K562 (cell line): ENCODE measurements around the gene PAM. TPM values are rescaled to one million over a fixed set of nuclear protein-coding genes. Genes with fewer than 3 reads are reported as not detected.

Source experiments
- ATAC-seq: fragments of 200-7000 bp; cut with Tn5 transposase; 3 replicates; pipeline ENCODE4 v1.9.1; 2020; ENCODE audit warnings: moderate library complexity
- BruUV-seq: library from RNA; stranded (reverse); fragments of 400-500 nt; replicated peaks from 2 replicates; lab custom pipeline; 2021; lab: Mats Ljungman, UMichigan
- CTCF ChIA-PET: fragments of 300-600 bp; formaldehyde crosslinking; extraction: SDS; loops from one replicate; lab custom pipeline; 2021; ENCODE audit warnings: low intra/inter-chr PET ratio; lab: Yijun Ruan, JAX
- POLR2A ChIA-PET: fragments of 300-600, 350-650 bp; sonication (Branson Sonifier 250); formaldehyde crosslinking; extraction: SDS; loops from one replicate; lab custom pipeline; 2021; ENCODE audit warnings: antibody characterized with exemption, inconsistent platforms; lab: Yijun Ruan, JAX
- DNase-seq, 4 experiments: peaks; one replicate each; pipeline versions ENCODE4 v3.0.0 to v3.0.0-alpha.2; 2011 to 2018; ENCODE audit warnings: low spot score in 3 of 4, mixed read lengths in 3 of 4; ENCODE audit errors: extremely low read depth in 1 of 4
- FAIRE-seq: peaks from 2 replicates; lab custom pipeline; 2011; peaks lifted over from hg19 to GRCh38; lab: Jason Lieb, UNC
- H2AFZ ChIP-seq: 2 replicates; pipeline ENCODE4 v1.6.0; 2011; ENCODE audit warnings: low read depth, low read length, control low read depth, inconsistent platforms
- H3K27ac ChIP-seq: fragments of 200-600 bp; 3 replicates; pipeline ENCODE4 v1.8.0; 2011; ENCODE audit warnings: low read depth, mild to moderate bottlenecking, control low read depth, inconsistent platforms, low read length, moderate library complexity, mixed read lengths; ENCODE audit errors: extremely low read depth
- H3K27me3 ChIP-seq, 2 experiments: fragments of 300-600 bp in 1 of 2; 2 replicates in 1 of 2; 3 replicates in 1 of 2; pipeline versions ENCODE4 v1.6.0 to v1.8.0; 2011; ENCODE audit warnings: inconsistent platforms in 2 of 2, low read length in 2 of 2, mild to moderate bottlenecking in 1 of 2, mixed read lengths in 1 of 2, moderate library complexity in 1 of 2; ENCODE audit not compliant: control insufficient read depth in 2 of 2, insufficient read depth in 2 of 2
- H3K36me3 ChIP-seq: fragments of 300-600 bp; 3 replicates; pipeline ENCODE4 v1.8.0; 2011; ENCODE audit warnings: mild to moderate bottlenecking, low read length, inconsistent platforms; ENCODE audit not compliant: control insufficient read depth, insufficient read depth
- H3K4me1 ChIP-seq, 2 experiments: fragments of 200-600 bp in 1 of 2; replicated peaks in 1 of 2; 2 replicates in 1 of 2; 3 replicates in 1 of 2; pipeline versions ENCODE4 v1.5.1 to v1.8.0; 2011; ENCODE audit warnings: inconsistent platforms in 2 of 2, low read length in 2 of 2, mild to moderate bottlenecking in 1 of 2, mixed read lengths in 1 of 2, moderate library complexity in 1 of 2; ENCODE audit not compliant: control insufficient read depth in 2 of 2, insufficient read depth in 2 of 2
- H3K4me2 ChIP-seq: 2 replicates; pipeline ENCODE4 v1.6.1; 2011; ENCODE audit warnings: low read length, control low read depth, inconsistent platforms, mixed read lengths; ENCODE audit not compliant: insufficient read depth
- H3K4me3 ChIP-seq: fragments of 200-600 bp; sonication (generic), shearing (Covaris generic); 2 replicates; pipeline ENCODE4 v1.5.1; 2016; ENCODE audit warnings: control low read depth, inconsistent platforms
- H3K79me2 ChIP-seq: fragments of 200-600 bp; 3 replicates; pipeline ENCODE4 v1.8.0; 2011; ENCODE audit warnings: low read length, inconsistent platforms; ENCODE audit not compliant: control insufficient read depth, insufficient read depth
- H3K9ac ChIP-seq, 2 experiments: 2 replicates each; pipeline versions ENCODE4 v1.6.0 to v1.6.1; 2011; ENCODE audit warnings: low read depth in 2 of 2, low read length in 2 of 2, control low read depth in 1 of 2, inconsistent platforms in 1 of 2, mild to moderate bottlenecking in 1 of 2, mixed read lengths in 1 of 2; ENCODE audit not compliant: insufficient read depth in 1 of 2
- H3K9me1 ChIP-seq: one replicate; pipeline ENCODE4 v1.6.0; 2011; ENCODE audit warnings: inconsistent platforms, mild to moderate bottlenecking, low read length, moderate library complexity; ENCODE audit not compliant: control insufficient read depth, insufficient read depth
- H3K9me3 ChIP-seq: replicated peaks from 2 replicates; pipeline ENCODE4 v1.5.1; 2011; ENCODE audit warnings: low read depth, low read length, inconsistent platforms; ENCODE audit not compliant: control insufficient read depth, insufficient read depth
- H4K20me1 ChIP-seq: replicated peaks from 2 replicates; pipeline ENCODE4 v1.6.1; 2011; ENCODE audit warnings: low read length, inconsistent platforms, mixed read lengths; ENCODE audit not compliant: control insufficient read depth, insufficient read depth
- ARID4B ChIP-seq: sonication (generic); formaldehyde crosslinking; IDR thresholded peaks from 2 replicates; pipeline ENCODE4 v1.8.0; 2022; ENCODE audit warnings: mild to moderate bottlenecking, missing genetic modification reagents
- CBX2 ChIP-seq: fragments of 200-600 bp; sonication (generic); IDR thresholded peaks from one replicate; pipeline ENCODE4 v1.6.1; 2012; ENCODE audit warnings: mild to moderate bottlenecking, low read length, inconsistent platforms; ENCODE audit not compliant: insufficient read depth, poor library complexity, severe bottlenecking
- MEF2D ChIP-seq: conservative IDR thresholded peaks from 2 replicates; pipeline ENCODE4 v1.6.1; 2016; ENCODE audit warnings: low read depth, missing genetic modification characterization, missing compliant biosample characterization
- MTF1 ChIP-seq: fragments of 250-450 bp; sonication (Bioruptor Pico); IDR thresholded peaks from 2 replicates; pipeline ENCODE4 v1.9.0; 2021; ENCODE audit warnings: moderate library complexity, mild to moderate bottlenecking, inconsistent platforms, borderline replicate concordance
- MYC ChIP-seq, 2 experiments: fragments of 250-450 bp in 1 of 2; sonication (Bioruptor Pico) in 1 of 2; IDR thresholded peaks; 2 replicates each; pipeline versions ENCODE4 v1.5.1 to v1.6.1; 2012 to 2021; ENCODE audit warnings: low read depth in 2 of 2, borderline replicate concordance in 1 of 2, improper control_type of control experiment in 1 of 2, low read length in 1 of 2, mild to moderate bottlenecking in 1 of 2, moderate library complexity in 1 of 2
- NR2C2 ChIP-seq, 2 experiments: fragments of 200-800 bp in 1 of 2; sonication (Bioruptor generic) in 1 of 2; sonication (generic) in 1 of 2; formaldehyde crosslinking in 1 of 2; IDR thresholded peaks; 2 replicates each; pipeline versions ENCODE4 v1.6.1 to v1.8.0; 2016 to 2022; ENCODE audit warnings: mild to moderate bottlenecking in 1 of 2, missing compliant biosample characterization in 1 of 2, missing genetic modification characterization in 1 of 2, missing genetic modification reagents in 1 of 2
- SRSF7 ChIP-seq: fragments of 200-400 bp; formaldehyde crosslinking; optimal IDR thresholded peaks from 2 replicates; pipeline ENCODE3; 2017; ENCODE audit warnings: mild to moderate bottlenecking, low read depth, low read length
- THRB ChIP-seq: fragments of 450-650 bp; formaldehyde crosslinking; conservative IDR thresholded peaks from 2 replicates; pipeline ENCODE4 v1.4.0; 2022; ENCODE audit warnings: mild to moderate bottlenecking, missing genetic modification characterization
- ZNF75A ChIP-seq: fragments of 450-650 bp; formaldehyde crosslinking; IDR thresholded peaks from 2 replicates; pipeline ENCODE4 v1.4.0; 2020; ENCODE audit warnings: mild to moderate bottlenecking
- WGBS: fragments of 100-300 bp; shearing (Covaris generic); methylation state at CpG from one replicate; pipeline ENCODE4 v1.1.6; 2016; ENCODE audit warnings: low coverage, mixed read lengths; ENCODE audit not compliant: insufficient coverage; ENCODE audit errors: missing lambda C conversion rate; 5-methylcytosine and 5-hydroxymethylcytosine counted together
- in situ Hi-C: fragments of 300-500 bp; cut with MboI; formaldehyde crosslinking; loops from 4 replicates; pipeline ENCODE4 v1.15.0; 2018; ENCODE audit warnings: inconsistent platforms, mixed read lengths
- intact Hi-C: fragments of 100-400 bp; cut with micrococcal nuclease; formaldehyde crosslinking; loops from 2 replicates; pipeline ENCODE4 v1.14.2; 2022
- polyA plus RNA-seq, 8 experiments: library from polyadenylated mRNA; depleted of rRNA in 4 of 8; stranded (reverse) in 5 of 8; unstranded in 3 of 8; fragments of >200 nt; fragmentation: Nextera tagmentation in 2 of 8; fragmentation: Illumina TruSeq in 1 of 8; extraction: Ambion mirVana in 2 of 8; extraction: Trizol in 1 of 8; gene quantifications; 2 replicates each; pipeline versions ENCODE4 v1.2.1 to v1.2.3, GENCODE V29; 2011 to 2014; ENCODE audit warnings: inconsistent platforms in 1 of 8, missing spikeins in 1 of 8
- total RNA-seq, 7 experiments: library from RNA; depleted of rRNA in 6 of 7; stranded (reverse); fragments of >200 nt in 6 of 7; fragmentation: Illumina TruSeq in 2 of 7; extraction: Trizol in 2 of 7; gene quantifications; 2 replicates each; pipeline versions ENCODE4 v1.2.1 to v1.2.3, GENCODE V29; 2011 to 2021; ENCODE audit warnings: low replicate concordance in 1 of 7

PAM gene
- total and polyA plus RNA-seq, 9 of the 15 experiments (the other 6 are each of a cell fraction or from before 2014, with no cell fraction given): 0.39 to 3.1 (median 0.77) TPM

GRCh38 chr5:102933721-102934459 is 178.8 kb downstream of the PAM start (continued):
- TF ChIP-seq NR2C2 (CRISPR knock-in tag; IDR thresholded peaks at IDR 0.05): no peak
- TF ChIP-seq NR2C2 (tag; IDR thresholded peaks at IDR 0.05): no peak
- TF ChIP-seq, all 486 proteins: peak for 0

- no peak overlapping the region for H2AFZ ChIP-seq
- FAIRE-seq: no peak
- H3K27me3 ChIP-seq: no peaks in the 10 kb centered on the region
- H3K9me1 ChIP-seq: no peaks in the 10 kb centered on the region
- no peak overlapping the region for H3K27ac ChIP-seq
- POLR2A ChIA-PET: no interaction called here
- no peaks in the 10 kb centered on the region for H3K9me3 ChIP-seq
- no peak overlapping the region for H3K4me2 ChIP-seq
- CTCF ChIA-PET: no interaction called here
- intact Hi-C loops: no loop called here
- H3K4me1 ChIP-seq: no peaks in the 10 kb centered on the region
- no peaks in the 10 kb centered on the region for H3K79me2 ChIP-seq
- TF ChIP-seq MTF1 (no peak), CBX2 (no peak), ARID4B (no peak), THRB (CRISPR knock-in tag) (no peak), MEF2D (tag) (no peak), MYC (IDR thresholded peaks at IDR 0.05; ENCODE audit: low read depth, low read length) (no peak), MYC (CRISPR knock-in tag; IDR thresholded peaks at IDR 0.05; ENCODE audit: borderline replicate concordance, low read depth) (no peak), SRSF7 (no peak), ZNF75A (CRISPR knock-in tag) (no peak)
- ATAC-seq: no peak
- H3K36me3 ChIP-seq: no peaks in the 10 kb centered on the region
- in situ Hi-C loops: no loop called here
- no peaks in the 10 kb centered on the region for H4K20me1 ChIP-seq
- DNase-seq: no peak
- 11% methylated on average over 2 of the region's 2 CpGs for WGBS
- H3K9ac ChIP-seq: no peak overlapping the region
- no peak overlapping the region for H3K4me3 ChIP-seq
- BruUV-seq: no TSS peak
Observed at GRCh38 chr5:102937894-102938293, 182.8 kb downstream of the PAM start.
